Measurements from ENCODE around the gene KCNE1.

KCNE1 gene

GRCh38 chr21:34511787-34512455 lies at the start of gene KCNE1:
TSS of gene KCNE1 (minus strand) at chr21:34512210. CDS start at chr21:34449634, 62,576 bp downstream.
- CTCF ChIA-PET: interaction anchor here (2.0 to 26.3 kb wide), 10 partner anchors 7 to 145 kb away, joined by 14 to 351 read pairs (median 28); no protein-coding TSS in a partner anchor
- no peak for DNase-seq (ENCODE audit: low read depth, low spot score)
- H3K4me3 ChIP-seq (ENCODE audit: low read depth, low read length): no peak within 1 kb of the TSS
- TF ChIP-seq CTCF (IDR thresholded peaks at IDR 0.05; ENCODE audit: insufficient read depth, low read length, missing control alignments): no peak
- POLR2A ChIA-PET: no interaction called here

- ChIA-PET CTCF (interaction anchor here (0.9 to 4.0 kb wide), 4 partner anchors 9 to 41 kb away, joined by 3 to 17 read pairs (median 3); no protein-coding TSS in a partner anchor), POLR2A (no interaction called here)
These were observed 49.8 kb upstream of the KCNE1 start for GRCh38 chr21:34561806-34562205.

GRCh38 chr21:34560609-34561008 lies 48.6 kb upstream of the KCNE1 start:
- no peak for TF ChIP-seq CTCF (IDR thresholded peaks at IDR 0.05; ENCODE audit: insufficient read depth, low read length, missing control alignments)
- H3K4me3 ChIP-seq (ENCODE audit: low read depth, low read length): no peak overlapping the region
- CTCF ChIA-PET: interaction anchor here (0.9 to 4.0 kb wide), 4 partner anchors 8 to 50 kb away, joined by 3 to 17 read pairs (median 3); no protein-coding TSS in a partner anchor
- DNase-seq (ENCODE audit: low read depth, low spot score): no peak
- POLR2A ChIA-PET: no interaction called here

More at GRCh38 chr21:34561806-34562205, 49.8 kb upstream of the KCNE1 start:
- TF ChIP-seq CTCF (IDR thresholded peaks at IDR 0.05; ENCODE audit: insufficient read depth, low read length, missing control alignments): no peak
- H3K4me3 ChIP-seq (ENCODE audit: low read depth, low read length): no peak overlapping the region
- no peak for DNase-seq (ENCODE audit: low read depth, low spot score)

GRCh38 chr21:34560021-34560420 lies 48.0 kb upstream of the KCNE1 start:
- no peak for TF ChIP-seq CTCF (IDR thresholded peaks at IDR 0.05; ENCODE audit: insufficient read depth, low read length, missing control alignments)
- CTCF ChIA-PET: interaction anchor here (0.7 to 4.0 kb wide), 3 partner anchors 8 to 22 kb away, joined by 3 to 17 read pairs (median 13); no protein-coding TSS in a partner anchor
- POLR2A ChIA-PET: no interaction called here
- no peak for DNase-seq (ENCODE audit: low read depth, low spot score)
- no peak overlapping the region for H3K4me3 ChIP-seq (ENCODE audit: low read depth, low read length)

GRCh38 chr21:34559089-34559631 lies 47.1 kb upstream of the KCNE1 start:
- CTCF ChIA-PET: interaction anchor here (0.7 to 4.0 kb wide), 6 partner anchors 9 to 49 kb away, joined by 3 to 17 read pairs (median 3); no protein-coding TSS in a partner anchor
- TF ChIP-seq CTCF (IDR thresholded peaks at IDR 0.05; ENCODE audit: insufficient read depth, low read length, missing control alignments): no peak
- H3K4me3 ChIP-seq (ENCODE audit: low read depth, low read length): no peak overlapping the region
- DNase-seq (ENCODE audit: low read depth, low spot score): no peak
- POLR2A ChIA-PET: interaction anchor here (1.0 kb wide), 1 partner anchor 34 kb away, joined by 4 read pairs; no protein-coding TSS in a partner anchor

GRCh38 chr21:34558166-34558565 lies 46.2 kb upstream of the KCNE1 start:
- TF ChIP-seq CTCF (IDR thresholded peaks at IDR 0.05; ENCODE audit: insufficient read depth, low read length, missing control alignments): no peak
- POLR2A ChIA-PET: no interaction called here
- H3K4me3 ChIP-seq (ENCODE audit: low read depth, low read length): no peak overlapping the region
- CTCF ChIA-PET: interaction anchor here (0.8 to 4.0 kb wide), 5 partner anchors 14 to 48 kb away, joined by 3 to 17 read pairs (median 3); no protein-coding TSS in a partner anchor
- no peak for DNase-seq (ENCODE audit: low read depth, low spot score)

All from AG04449 (cell line).